GM12891 (cell line): ENCODE results near the gene PARP16.
"Not testable (repeated sequence)": the region's sequence is repeated elsewhere in the genome, so short reads cannot be mapped to it uniquely, and the experiment has no call there.

Experiments used
- DNase-seq: peaks from one replicate; pipeline ENCODE4 v3.0.0; 2011; ENCODE audit warnings: low spot score; ENCODE audit not compliant: insufficient read length
- FAIRE-seq: peaks from 2 replicates; lab custom pipeline; 2011; peaks lifted over from hg19 to GRCh38; lab: Jason Lieb, UNC
- PAX5 ChIP-seq: IDR thresholded peaks from 2 replicates; pipeline ENCODE4 v1.6.1; 2011; ENCODE audit warnings: low read length, moderate library complexity, mild to moderate bottlenecking; ENCODE audit not compliant: insufficient read depth, severe bottlenecking
- POLR2A ChIP-seq: IDR thresholded peaks from 2 replicates; pipeline ENCODE4 v1.6.1; 2011; ENCODE audit warnings: low read depth, low read length, control low read depth
- POLR2AphosphoS5 ChIP-seq: IDR thresholded peaks from 2 replicates; pipeline ENCODE4 v1.6.1; 2011; ENCODE audit warnings: low read depth, low read length, control low read depth
- POU2F2 ChIP-seq: IDR thresholded peaks from 2 replicates; pipeline ENCODE4 v1.6.1; 2011; ENCODE audit warnings: low read depth, mild to moderate bottlenecking, control low read depth, low read length, moderate library complexity
- SPI1 ChIP-seq: IDR thresholded peaks from 2 replicates; pipeline ENCODE4 v1.6.1; 2011; ENCODE audit warnings: low read depth, low read length, control low read depth
- TAF1 ChIP-seq: IDR thresholded peaks from 2 replicates; pipeline ENCODE4 v1.6.1; 2011; ENCODE audit warnings: low read depth, low read length, control low read depth

The PARP16 gene

DNA sequence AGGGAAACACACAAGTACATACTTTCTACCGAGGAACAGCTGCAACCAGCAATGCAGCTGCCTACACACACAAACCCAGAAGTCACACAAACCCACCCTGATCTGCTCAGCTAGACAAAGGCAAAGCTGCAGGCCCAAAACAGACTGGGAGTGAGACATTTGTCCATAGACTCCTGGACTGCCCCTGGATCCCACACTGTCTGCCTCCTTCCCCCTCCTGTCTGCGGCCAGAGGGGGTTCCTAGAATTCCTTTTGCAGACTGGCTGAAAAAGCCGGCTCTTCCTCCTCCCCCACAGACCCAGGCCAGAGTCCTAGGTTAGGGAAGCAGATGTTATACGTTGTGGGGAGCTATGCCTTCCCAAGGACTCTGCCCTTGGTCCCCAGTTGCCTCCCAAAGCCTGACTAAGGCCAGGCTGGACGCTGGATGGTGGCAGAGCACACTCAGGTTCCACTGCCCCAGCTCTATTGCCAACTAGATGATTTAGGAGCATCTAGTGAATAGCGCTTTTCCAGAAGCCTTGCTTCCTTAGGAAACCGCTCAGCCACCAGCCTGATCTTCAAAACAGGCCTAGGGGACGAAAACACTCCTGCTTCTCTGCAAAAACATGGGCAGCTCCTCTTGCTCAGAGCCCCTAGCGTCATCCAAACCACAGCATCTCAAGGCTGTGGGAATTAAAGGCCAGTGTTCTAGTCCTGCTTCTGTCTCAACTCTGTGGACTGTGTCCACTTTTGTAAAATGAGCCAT is 38.0 kb downstream of the PARP16 start:
- DNase-seq (no peak), FAIRE-seq (no peak)
- no peak for TF ChIP-seq TAF1
- TF ChIP-seq POU2F2: no peak
- no peak for TF ChIP-seq POLR2AphosphoS5
- TF ChIP-seq SPI1: no peak
- no peak for TF ChIP-seq POLR2A
- TF ChIP-seq PAX5: no peak

DNA sequence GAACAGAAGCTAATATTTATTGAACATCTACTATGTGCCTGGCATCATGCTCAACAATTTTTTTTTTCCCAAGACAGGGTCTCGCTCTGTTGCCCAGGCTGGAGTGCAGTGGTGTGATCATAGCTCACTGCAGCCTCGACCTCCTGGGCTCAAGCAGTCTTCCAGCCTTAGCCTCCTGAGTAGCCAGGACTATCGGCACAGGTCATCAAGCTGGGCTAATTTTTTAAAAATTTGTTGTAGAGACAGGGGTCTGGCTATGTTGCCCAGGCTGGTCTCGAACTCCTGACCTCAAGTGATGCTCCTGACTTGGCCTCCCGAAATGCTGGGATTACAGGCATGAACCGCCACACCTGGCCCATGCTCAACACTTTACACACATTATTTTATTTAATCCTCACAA is 39.7 kb downstream of the PARP16 start:
- FAIRE-seq (no peak), DNase-seq (no peak)
- TF ChIP-seq SPI1 (no peak), POLR2A (no peak)

DNA sequence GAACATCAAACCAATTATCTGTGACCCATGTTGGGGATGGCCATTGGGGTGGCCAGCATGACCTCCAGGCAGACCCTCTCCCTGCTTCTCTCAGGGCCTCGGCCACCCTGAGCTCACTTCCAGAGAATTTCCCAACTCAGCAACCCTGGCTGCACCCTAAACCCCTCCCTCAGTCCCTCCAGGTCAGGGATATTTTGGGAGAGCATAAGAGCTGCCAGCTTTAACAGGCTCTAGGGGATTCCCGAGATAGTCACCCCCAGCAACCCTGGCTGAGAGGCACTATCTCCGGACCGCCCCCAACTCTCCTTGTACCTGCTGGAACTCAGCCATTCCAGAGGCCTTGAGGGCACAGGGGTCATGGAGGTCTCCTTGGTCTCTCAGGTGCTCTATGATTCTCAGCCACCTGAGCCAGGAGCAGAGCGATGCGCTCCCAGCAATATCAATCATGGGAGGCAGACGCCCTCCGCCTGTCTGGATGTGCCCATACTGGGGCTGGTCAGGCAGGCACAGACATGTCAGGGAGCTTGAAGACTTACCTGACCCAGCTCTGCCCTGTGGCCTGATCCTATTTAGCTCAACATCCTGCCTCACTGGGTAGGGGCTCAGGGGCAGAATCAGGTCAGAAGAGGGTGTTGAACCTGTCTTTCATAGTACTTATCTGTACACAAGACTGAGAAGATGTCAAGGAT is 40.5 kb downstream of the PARP16 start:
- DNase-seq: no peak
- no peak for FAIRE-seq
- no peak for TF ChIP-seq POLR2AphosphoS5
- no peak for TF ChIP-seq TAF1
- TF ChIP-seq SPI1: no peak
- no peak for TF ChIP-seq PAX5
- TF ChIP-seq POLR2A: no peak
- no peak for TF ChIP-seq POU2F2

DNA sequence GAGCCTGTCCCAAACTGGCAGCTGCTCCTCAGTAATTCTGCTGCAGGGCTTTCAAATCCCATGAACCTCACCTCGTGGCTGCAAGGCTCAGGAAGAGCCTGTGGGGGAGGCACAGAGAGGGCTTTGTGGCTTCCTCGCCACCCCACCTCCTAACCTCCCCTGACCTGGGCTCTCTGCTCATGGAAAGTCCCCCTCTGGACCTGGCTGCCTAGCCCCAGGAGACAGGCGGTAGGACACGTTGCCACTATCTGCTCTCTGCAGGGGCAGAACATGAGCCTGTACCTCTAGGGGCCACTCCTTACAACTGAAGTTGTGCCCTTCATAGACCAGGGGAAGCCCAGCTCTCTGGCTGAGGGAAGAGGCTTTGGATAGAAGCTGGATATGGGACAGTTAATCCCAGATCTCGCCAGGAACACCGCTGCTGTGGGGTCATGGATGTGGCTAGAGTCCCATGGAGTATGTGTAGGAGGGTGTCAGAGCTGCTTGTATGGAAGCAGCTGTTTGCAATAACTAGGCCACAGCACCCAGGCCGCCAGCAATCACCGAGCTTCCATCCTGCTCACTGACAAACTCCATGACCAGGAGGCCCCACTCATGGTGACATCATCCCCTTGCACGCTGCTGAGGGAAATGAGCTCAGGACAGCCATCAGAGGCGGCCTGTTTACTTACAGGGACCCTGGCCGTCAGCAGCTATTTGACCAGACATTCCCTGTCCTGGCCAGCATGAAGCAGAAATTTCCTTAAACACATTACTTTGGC is 41.4 kb downstream of the PARP16 start:
- TF ChIP-seq POLR2AphosphoS5: no peak
- no peak for TF ChIP-seq PAX5
- TF ChIP-seq POLR2A: no peak
- TF ChIP-seq POU2F2: no peak
- TF ChIP-seq SPI1: no peak
- TF ChIP-seq TAF1: no peak
- FAIRE-seq: no peak
- no peak for DNase-seq

DNA sequence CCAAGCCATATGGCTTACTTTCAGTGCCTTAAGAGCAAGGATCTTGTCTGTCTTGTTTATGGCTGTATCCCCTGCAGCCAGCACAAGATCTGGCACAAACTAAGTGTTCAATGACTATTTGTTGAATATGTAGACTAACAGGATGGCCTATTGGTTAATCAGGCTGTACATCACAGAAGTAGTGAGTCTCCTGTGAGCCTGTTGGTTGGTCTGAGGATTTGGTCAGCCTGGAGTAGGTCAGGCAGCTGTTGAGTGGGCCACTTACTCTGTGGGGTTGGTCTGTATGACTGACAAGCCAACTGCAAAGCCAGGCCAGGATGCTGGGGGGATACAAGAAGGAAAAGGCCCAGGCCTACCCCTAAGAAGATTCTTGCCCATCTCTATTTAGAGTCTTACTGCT is 42.0 kb downstream of the PARP16 start:
- no peak for DNase-seq
- no peak for FAIRE-seq
- TF ChIP-seq POU2F2 (no peak), SPI1 (no peak), POLR2AphosphoS5 (no peak), PAX5 (no peak)

DNA sequence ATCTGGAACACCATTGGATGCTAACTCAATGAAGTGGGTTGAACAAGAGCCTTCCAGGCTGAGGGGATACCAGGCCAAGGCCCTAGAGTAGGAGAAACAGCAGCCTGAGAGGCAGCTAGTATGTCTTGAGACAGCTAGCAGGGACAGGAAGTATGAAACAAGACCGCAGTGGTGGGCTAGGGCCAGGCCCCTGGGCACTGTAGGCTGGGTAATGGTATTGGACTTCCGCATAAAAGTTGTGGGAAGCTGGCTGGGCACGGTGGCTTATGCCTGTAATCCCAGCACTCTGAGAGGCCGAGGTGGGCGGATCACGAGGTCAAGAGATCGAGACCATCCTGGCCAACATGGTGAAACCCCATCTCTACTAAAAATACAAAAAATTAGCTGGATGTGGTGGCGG is 50.2 kb downstream of the PARP16 start:
- not testable (repeated sequence) for DNase-seq, FAIRE-seq

DNA sequence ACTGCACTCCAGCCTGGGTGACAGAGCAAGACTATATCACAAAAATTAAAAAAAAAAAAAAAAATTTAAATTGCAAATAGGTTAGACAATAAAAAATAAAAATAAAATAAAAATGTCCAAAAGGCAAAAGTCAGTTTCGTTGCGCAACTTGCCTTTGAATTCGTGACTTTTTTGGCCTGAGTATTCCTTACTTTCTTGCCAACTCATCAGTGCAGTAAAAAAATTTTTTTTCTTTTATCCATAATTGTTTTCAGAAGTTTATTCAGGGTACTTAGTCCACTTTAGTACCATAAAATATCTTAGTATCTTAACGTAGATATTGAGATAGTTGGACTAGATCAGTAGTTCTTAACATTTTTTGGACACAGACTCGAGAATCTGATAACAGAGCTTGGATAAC is 53.0 kb downstream of the PARP16 start:
- no peak for FAIRE-seq
- no peak for TF ChIP-seq POLR2A
- TF ChIP-seq SPI1: no peak
- TF ChIP-seq TAF1: no peak
- TF ChIP-seq POLR2AphosphoS5: no peak
- no peak for TF ChIP-seq POU2F2
- no peak for TF ChIP-seq PAX5
- DNase-seq: no peak

DNA sequence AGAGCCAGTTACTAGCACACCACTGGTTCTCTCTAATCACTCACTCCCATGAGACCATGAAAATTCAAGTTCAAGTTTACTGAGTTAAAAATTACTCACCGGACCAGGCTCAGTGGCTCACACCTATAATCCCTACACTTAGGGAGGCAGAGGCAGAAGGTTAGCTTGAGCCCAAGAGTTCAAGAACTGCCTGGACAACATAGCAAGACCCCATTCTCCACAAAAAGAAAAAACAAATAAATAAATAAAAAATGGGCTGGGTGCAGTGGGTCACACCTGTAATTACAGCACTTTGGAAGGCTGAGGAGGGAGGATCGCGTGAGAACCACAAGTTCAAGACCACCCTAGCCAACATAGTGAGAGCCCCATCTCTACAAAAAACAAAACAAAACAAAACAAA is 54.2 kb downstream of the PARP16 start:
- DNase-seq (no peak), FAIRE-seq (no peak)
- no peak for TF ChIP-seq SPI1
- no peak for TF ChIP-seq POLR2A
- no peak for TF ChIP-seq POU2F2
- no peak for TF ChIP-seq PAX5
- no peak for TF ChIP-seq POLR2AphosphoS5
- no peak for TF ChIP-seq TAF1

DNA sequence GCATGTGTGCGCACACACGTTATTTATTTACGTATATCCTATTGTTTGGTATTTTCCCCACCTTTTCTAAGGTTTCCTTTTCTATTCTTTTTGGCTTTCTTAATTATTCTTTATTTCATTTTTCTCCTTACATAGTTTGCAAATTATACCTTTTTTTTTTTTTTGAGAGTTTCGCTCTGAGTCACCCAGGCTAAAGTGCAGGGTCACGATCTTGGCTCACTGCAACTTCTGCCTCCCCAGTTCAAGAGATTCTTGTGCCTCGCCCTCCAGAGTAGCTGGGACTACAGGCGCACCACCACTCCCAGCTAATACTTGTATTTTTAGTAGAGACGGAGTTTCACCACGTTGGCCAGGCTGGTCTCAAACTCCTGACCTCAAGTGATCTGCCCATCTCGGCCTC is 55.4 kb downstream of the PARP16 start:
- DNase-seq (no peak), FAIRE-seq (no peak)
- TF ChIP-seq PAX5 (no peak), POU2F2 (no peak), POLR2AphosphoS5 (no peak)

DNA sequence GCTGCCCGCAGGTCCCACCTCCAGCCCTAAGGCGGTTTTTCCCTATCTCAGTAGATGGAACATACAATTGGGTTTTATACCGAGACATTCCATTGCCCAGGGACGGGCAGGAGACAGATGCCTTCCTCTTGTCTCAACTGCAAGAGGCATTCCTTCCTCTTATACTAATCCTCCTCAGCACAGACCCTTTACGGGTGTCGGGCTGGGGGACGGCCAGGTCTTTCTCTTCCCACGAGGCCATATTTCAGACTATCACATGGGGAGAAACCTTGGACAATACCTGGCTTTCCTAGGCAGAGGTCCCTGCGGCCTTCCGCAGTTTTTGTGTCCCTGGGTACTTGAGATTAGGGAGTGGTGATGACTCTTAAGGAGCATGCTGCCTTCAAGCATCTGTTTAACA is 59.8 kb downstream of the PARP16 start:
- DNase-seq, FAIRE-seq: not testable (repeated sequence)

DNA sequence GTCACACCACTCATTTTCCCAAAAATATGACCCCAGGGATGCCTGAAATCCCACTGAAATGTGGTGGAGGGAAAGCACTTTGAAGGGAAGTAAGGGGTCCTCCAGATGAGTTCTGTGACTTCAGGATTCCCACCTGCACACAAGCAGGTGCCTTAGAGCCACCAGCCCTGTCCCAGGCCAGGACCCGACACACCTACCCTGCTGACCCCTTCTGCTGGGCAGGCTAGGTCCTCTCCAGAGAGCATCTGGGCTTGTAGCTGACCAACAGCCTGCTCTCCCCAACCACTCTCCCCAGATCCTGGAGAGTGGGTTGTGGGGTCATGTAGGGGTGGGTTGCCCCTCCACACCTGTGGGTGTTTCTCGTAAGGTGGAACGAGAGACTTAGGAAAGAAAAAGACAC is 60.5 kb downstream of the PARP16 start:
- FAIRE-seq (no peak), DNase-seq (no peak)
- no peak for TF ChIP-seq POLR2AphosphoS5
- TF ChIP-seq PAX5: no peak
- no peak for TF ChIP-seq TAF1
- no peak for TF ChIP-seq POLR2A
